Left forelimb (tissue), 1 donor: ENCODE measurements around the gene ARHGAP42.
"Not testable (repeated sequence)": the region's sequence is repeated elsewhere in the genome, so short reads cannot be mapped to it uniquely, and the experiment has no call there.

Source experiments
- DNase-seq: peaks from one replicate; pipeline ENCODE4 v3.0.0-alpha.2; 2018; ENCODE audit warnings: low spot score

ARHGAP42 gene

DNA sequence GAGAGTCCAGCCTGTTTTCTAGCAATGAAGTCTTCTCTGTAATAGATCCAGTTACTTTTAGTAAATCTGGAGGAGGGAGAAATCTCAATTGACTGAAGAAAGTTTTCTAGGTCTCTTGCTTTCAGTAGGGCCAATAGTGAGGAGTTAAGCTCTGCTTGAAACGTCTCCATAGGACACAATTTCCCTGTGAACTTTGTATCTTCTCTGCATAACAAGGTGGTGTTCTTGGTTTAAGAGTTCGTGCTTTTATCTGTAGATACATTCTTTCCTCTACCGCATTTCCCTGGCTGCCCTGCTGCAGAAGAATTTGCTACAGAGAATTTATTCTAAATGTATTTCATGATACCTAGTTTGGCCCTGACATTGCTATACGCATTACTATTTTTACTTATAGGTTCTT is 183.1 kb downstream of the ARHGAP42 start:
- no peak for DNase-seq

DNA sequence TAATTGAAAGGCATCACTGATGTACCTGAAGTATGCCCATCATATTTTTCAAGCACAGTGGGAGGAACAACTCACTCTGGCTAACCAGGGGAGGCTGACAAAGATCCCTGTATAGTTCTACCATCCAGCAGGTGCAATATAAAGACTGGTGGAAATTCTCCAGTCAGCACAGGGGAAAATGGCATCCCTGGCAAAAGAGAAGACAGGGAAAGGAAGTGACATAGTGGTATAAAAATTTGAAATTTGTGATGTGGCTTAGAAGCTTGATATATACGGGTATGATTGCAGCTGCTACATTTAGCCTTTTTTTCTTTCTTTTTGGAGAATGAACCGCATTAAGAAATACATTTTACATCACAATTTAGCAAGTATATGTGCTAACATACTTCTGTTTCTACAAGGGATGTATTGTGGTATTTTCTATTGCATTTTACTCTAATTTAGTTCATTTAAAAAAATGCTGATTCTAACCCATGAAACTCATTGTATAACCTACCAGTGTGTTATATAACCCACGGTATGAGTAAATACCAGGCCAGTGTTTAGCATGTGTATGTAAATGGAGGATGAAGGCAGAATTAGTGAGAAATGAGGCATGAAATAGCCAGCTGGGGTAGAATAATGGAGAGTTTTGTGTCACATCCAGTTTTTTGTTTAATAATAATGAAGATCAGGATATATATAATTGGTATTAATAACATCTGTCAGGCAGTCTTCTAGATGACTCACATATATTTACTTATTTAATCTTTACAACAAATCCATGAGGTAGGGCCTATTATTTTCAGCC is 186.1 kb downstream of the ARHGAP42 start:
- no peak for DNase-seq

DNA sequence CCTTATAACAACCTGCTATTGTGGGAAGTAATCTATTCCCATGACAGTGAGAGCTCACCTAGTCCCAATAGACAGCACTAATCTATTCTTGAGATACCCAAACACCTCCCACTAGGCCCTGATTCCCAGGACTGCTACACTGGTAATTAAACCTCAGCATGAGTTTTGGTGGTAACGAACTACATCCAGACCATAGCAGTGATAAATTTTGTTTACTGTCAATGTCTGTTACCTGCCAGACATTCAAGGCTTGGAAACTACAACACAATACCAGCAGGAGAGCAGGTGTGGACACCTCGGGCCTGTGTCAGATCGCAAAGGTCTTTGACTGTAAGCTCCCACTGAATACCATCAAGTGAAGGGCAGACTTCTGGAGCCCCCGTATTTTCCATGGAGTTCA is 187.1 kb downstream of the ARHGAP42 start:
- no peak for DNase-seq

DNA sequence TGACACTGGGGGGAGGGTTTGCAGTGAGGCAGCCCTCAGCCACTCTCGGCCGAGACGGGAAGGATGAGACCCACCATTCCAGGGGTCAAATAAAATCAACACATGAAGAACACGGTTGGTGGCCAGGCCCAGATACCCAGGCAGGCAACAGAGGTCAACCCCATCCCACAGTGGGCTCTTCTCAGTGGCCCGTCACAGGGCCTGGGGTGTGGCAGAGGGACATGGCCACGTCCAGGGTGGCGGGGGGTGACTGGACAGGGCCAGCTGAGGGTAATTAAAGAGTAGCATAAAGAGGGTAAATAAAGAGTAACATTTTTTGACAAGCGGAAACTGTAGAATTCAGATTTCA is 188.4 kb downstream of the ARHGAP42 start:
- DNase-seq: no peak

DNA sequence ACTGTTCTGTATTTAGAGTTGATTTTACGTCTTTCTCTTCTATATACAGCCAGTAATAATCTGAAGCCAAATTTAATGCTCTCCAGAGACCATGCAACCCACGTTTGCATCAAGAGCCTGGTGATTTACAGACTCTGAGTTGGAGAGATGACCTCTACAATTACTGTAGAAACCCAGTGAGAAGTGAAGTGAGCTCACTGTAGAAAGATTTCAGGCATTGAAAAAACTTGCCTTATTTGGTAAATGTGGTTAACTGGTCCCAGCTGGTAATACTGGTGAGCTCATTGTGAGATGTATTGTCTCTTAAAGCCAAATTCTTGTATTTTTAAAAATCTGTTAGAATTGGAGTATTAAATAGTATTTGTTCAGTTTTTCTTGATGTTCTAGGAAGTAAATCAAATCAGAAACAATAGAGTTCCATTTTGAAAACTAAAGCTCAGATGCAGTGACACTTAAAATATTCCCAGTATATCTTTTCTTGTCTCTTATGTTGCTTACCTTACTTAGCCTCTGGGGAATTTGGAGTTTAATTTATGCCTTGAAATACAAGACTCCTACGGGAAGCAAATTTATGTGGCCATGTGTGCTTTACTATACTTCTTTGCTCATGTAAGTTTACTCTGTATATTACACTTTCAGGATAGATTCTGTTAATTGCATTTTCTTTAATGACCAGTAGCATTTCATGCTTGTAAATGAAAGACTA is 189.9 kb downstream of the ARHGAP42 start:
- no peak for DNase-seq

DNA sequence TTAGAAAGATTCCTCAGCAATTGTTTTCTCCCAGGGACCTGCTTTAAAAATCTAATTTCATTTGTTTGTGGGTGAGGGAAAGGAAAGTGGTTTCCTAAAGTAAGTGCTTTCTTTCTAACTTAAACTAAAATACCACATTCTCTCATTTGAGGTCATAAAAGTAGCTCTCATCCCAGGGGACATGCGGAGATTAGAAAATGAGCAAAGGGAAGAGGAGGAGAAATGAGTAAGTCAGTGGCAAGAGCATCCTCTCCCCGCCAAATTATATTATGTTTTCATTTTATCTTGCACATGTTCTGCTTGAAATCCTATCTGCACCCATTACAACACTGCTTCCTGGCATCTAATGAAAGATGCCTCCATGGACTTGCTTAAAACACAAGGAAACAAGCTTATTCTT is 191.4 kb downstream of the ARHGAP42 start:
- no peak for DNase-seq

DNA sequence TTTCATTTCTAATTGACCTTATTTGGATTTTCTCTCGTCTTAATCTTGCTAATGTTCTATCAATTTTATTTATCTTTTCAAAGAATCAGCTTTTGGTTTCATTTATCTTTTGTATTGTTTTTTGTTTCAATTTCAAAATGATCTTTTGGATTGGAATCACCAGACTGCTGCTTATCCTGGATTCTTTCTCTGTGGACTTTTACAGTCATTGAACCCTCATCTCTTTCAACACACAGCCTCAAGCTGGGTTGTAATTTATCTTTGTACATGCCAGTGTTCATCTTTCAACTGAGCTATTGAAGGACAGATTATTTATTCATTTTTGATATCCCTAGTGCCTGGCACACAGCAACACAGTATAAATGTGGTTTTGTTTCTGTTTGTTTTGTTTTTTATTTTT is 195.9 kb downstream of the ARHGAP42 start:
- no peak for DNase-seq

DNA sequence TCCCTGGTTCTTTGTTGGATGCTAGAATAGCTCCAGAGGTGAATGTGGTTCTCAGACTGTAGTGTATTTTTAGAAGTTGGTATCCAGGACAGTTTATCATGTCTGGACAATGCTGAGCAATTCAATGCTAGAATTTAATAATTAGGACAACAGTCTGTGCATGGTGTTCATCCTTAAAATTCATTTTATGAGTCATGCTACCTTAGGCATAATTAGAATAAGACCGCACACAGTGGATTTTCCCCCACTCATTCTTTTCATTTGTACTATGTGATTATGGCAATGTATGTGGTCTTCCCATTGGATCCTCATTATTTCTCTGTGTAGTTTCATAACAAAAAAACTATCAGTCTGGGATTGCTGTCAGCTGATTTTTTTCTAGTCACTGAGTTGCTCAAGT is 196.7 kb downstream of the ARHGAP42 start:
- DNase-seq: no peak

DNA sequence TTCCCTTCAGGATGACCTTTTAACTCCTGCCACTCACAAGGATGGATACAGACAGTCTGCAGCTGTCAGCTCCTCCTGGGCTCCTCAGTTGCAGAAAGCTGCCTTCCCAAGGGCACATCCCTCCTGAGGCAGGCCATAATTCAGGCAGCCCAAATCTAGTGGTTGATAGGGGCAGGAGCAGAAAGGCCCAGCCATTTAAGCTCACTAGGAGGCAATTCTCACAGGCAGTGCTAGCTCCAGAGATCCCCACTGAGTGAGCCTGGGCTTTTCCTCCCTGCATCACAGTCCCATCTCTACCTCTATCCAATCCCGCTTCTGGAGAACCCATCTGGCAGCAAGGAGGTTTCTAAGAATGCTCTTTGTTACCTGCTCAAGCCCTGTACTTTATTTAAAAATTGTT is 200.6 kb downstream of the ARHGAP42 start:
- no peak for DNase-seq

DNA sequence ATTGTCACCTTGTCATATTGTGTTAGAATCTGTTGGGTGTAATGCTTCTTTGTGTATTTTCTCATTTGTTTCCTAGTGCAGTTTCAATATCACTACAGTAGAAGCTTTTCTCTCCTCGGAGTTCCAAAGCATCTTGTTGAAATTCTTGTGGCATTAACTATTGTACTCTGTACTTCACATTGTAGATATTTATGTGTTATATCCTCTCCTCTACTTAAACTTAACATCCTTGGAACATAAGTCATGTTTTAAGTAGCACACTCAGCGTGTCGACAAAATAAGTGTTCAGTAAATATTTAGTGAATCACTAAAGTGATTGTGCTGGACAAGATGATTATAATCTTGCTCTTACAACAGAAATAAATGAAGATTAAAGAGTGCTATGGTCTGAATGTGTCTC is 201.7 kb downstream of the ARHGAP42 start:
- no peak for DNase-seq

DNA sequence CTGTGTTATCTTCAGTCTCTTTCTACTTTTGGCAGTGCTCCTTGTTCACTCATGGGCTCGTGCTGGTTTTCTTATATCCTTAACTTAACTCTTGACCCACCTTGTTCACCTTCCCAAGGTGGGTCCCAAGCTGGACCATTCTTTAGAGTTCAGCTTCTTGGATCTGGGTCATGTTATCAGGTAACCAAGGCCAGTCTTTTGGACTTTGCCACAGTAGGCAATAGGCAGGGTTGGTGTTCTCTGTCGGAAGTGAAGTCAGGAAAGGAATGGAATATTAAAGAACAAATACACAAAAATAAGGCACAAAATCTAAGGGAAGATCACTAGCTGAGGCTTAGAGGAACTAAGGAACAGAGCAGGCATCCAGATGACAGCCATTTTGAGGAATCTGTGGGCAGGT is 202.7 kb downstream of the ARHGAP42 start:
- no peak for DNase-seq

DNA sequence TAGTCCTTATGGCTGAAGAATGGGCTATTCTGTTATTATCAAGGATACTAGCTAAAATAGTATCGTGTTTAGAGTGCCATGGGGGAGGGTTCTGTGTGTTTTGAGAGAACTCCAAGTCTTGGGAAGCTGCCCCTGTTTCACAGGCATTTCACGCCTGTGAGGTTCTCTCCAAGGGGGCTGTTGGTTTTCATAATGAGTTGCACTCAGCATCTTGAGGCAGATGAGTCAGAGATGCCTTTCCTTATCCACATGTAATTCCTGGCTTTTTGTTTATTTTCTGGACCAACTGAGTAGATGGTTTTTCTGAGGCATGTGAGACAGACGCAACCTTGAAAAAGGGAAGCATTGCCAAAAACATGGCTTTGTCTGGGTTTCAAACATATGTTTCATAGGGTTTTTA is 203.7 kb downstream of the ARHGAP42 start:
- DNase-seq: no peak

DNA sequence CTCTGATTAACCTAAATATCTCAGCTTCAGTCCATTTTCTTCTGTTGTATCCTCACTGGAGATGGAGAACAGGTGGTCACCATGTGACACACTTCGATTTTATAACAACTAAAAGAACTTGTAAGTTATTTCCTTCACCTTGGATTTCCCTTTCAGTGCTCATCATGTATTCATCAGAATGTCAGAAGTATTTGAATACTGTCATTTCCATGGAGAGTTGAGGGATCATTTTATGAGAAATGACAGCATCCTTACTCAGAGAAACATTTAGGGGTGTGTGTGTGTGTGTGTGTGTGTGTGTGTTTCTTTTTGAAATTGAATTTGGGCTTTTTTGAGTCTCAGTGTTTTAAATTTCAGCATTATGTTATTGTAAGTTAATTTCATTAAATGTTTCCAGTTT is 205.8 kb downstream of the ARHGAP42 start:
- DNase-seq: no peak

DNA sequence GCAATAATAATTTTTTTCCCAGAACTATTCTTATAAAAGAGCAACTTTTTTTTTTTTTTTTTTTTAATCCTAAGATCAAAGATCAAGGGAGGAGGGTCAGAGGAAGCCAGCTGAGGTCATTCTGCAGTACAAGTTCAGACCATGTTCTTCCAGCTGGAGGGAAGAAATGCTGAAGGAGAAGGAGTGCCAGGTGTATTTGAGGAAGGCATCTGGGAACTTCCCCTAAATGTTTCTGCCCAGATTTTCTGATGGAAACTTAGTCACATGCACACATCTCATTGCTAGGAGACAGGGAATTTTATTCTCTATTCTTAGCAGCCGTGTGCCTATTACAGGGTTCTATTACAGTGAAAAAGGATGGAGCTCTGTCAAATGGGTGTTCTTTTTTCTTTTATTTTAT is 208.4 kb downstream of the ARHGAP42 start:
- DNase-seq: no peak

DNA sequence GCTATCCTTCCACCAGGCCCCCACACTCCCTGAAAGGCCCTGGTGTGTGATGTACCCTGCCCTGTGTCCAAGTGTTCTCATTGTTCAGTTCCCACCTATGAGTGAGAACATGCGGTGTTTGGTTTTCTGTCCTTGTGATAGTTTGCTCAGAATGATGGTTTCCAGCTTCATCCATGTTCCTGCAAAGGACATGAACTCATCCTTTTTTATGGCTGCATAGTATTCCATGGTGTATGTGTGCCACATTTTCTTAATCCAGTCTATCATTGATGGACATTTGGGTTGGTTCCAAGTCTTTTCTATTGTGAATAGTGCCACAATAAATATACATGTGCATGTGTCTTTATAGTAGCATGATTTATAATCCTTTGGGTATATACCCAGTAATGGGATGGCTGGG is 208.9 kb downstream of the ARHGAP42 start:
- DNase-seq: not testable (repeated sequence)

DNA sequence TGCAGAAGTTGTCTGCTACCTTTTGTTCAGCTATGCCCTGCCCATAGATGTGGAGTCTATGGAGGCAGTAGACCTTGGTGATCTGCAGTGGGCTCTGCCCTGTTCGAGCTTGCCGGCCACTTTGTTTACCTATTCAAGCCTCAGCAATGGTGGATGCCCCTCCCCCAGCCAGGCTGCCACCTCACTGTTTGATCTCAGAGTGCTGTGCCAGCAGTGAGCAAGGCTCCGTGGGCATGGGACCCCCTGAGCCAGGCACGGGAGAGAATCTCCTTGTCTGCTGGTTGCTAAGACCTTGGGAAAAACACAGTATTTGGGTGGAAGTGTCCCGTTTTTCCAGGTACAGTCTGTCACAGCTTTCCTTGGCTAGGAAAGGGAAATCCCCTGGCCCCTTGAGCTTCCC is 214.4 kb downstream of the ARHGAP42 start:
- not testable (repeated sequence) for DNase-seq

DNA sequence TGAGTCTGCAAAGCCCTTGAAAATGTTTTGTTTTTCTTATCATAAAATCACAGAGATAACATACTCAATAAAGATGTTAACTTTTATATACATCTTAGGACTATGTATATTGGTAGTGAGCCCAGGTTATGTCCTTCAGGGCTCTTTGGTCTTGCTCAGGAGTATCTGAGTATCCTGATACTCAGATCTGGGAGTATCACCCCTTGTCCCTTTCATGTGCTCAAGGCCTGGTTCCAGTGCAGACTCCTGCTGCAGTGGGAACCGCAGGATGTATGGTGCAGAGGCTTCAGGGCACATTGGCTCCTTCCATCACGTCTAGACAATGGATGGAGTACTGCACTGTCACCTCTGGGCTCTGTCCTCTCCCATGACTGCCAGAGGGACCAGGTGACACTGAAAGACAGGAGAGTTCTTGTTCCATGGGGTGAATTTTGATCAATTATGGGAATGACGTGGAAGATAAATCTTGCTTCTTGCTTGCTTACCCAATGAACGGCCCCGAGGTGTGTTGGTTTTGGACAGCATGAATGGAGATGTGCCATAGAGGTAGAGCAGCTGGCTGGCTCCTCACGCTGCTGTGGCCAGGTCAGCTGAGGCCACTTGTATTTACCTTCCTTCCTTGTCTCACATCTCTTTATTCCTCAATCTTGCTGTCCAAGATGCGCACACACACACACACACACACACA is 215.5 kb downstream of the ARHGAP42 start:
- no peak for DNase-seq

DNA sequence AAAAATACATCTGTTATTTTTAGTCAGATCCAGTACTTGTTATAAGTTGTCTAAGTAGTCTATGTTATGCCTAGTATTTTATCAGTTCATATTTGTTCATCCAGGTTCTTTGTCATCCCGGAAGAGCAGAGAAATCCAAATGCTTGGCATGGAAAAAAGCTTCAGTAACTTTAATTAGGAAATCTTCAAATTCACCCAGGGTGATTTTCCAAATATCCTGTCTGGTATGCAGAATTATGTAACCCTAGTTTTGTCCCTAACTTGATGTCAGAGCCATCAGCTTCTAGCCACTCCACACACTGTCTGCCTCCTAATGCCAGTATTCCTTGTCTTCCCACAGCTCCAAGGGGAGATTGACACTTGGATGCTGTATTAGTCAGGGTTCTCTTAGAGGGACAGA is 216.2 kb downstream of the ARHGAP42 start:
- no peak for DNase-seq

DNA sequence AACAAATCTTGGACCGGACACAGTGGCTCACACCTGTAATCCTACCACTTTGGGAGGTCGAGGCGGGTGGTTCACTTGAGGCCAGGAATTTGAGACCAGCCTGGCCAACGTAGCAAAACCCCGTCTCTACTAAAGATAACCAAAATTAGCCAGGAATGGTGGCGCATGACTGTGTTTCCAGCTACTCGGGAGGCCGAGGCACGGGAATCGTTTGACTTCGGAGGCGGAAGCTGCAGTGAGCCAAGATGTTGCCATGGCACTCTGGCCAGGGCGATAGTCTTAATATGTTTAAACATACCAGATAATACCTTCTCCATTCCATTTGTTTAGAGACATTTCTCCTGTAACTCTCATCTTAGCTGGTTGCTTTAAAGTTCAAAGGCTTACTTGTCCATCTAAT is 218.6 kb downstream of the ARHGAP42 start:
- DNase-seq: no peak

DNA sequence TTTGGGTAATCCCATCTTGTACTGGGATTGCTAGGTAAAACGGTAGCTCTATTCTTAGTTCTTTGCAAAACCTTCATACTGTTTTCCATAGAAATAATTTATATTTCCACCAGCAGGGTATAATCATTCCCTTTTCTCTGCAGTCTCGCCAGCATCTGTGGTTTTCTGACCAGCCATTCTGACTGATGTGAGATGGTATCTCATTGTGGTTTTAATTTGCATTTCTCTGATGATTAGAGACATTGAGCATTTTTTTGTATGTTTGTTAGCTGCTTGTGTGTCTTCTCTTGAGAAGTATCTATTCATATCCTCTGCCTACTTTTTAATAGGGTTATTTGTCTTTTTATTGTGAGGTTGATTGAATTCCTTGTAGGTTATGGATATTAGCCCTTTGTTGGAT is 221.7 kb downstream of the ARHGAP42 start:
- no peak for DNase-seq

DNA sequence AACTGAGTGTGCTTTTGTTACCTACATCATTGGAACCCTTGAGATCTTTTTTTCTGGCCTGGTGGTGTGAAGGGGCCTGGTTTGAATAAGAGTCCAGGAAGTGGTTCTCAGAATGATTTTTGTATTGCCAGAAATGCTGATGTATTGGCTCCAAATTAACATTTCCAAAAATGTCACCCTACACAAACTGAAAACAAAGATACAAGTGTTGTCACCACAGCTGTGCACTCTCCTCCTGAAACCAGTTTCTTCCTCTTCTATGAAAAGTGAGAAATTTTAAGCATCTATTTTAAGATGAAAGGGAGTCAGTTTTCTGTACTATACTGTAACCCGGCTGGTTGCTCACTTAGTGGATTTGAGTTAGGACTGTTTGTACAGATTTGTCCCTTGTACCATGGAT is 223.7 kb downstream of the ARHGAP42 start:
- DNase-seq: no peak

DNA sequence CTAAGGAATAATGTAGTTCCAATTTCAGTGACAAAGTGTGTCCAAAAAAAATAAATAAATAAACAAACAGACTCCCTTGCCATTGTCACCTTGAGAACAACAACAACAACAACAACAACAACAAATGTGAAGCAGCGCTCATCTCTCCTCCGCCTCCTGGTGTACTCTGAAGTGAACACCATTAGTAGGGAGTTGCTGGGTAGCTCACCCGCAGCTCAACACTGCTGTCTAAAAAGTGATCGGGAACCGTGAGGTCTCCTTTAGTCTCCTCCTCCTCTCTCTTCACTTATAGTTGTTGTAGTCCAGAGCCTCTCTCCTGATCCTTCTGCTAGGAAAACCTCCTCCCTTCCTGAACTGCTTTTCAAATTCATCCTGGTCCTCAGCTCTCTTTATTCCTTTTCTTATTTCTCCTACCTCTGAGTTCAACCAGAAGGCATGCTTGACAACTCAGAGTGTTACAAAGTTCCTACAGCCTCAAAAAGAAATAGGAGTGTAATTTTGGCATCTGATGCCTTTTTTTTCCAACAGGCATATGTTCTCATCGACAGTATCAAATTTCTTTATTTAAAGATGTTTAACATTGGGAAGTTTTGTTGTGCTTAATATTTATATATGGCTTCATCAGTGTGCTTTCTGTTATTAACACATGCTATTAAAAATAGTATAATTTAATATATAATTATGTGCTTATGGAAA is 227.5 kb downstream of the ARHGAP42 start:
- no peak for DNase-seq
